PC-3 (cell line): Measurements from ENCODE around the gene EMP1. TPM values are rescaled to one million over a fixed set of nuclear protein-coding genes. Genes with fewer than 3 reads are reported as not detected.

Experiments
- ATAC-seq: fragments of 200-7000 bp; cut with Tn5 transposase; 2 replicates; pipeline ENCODE4 v1.9.1; 2020; ENCODE audit warnings: mild to moderate bottlenecking, moderate library complexity
- BruUV-seq: library from RNA; stranded (reverse); fragments of 400-500 nt; replicated peaks from 2 replicates; lab custom pipeline; 2021; lab: Mats Ljungman, UMichigan
- CTCF ChIA-PET: fragments of 300-600 bp; sonication (Branson Sonifier 250); formaldehyde crosslinking; loops from one replicate; lab custom pipeline; 2022; ENCODE audit warnings: antibody characterized with exemption; lab: Charles Lee
- POLR2A ChIA-PET: fragments of 300-600 bp; sonication (Branson Sonifier 250); formaldehyde crosslinking; loops from one replicate; lab custom pipeline; 2022; ENCODE audit warnings: antibody characterized with exemption; ENCODE audit not compliant: unreplicated experiment; lab: Charles Lee
- DNase-seq: peaks from one replicate; pipeline ENCODE4 v3.0.0-alpha.2; 2015
- H2AFZ ChIP-seq: fragments of 300-600 bp; sonication (generic); 2 replicates; pipeline ENCODE4 v1.6.0; 2016; ENCODE audit warnings: antibody characterized with exemption, low read length
- H3F3A ChIP-seq: fragments of 300-600 bp; sonication (generic); one replicate; pipeline ENCODE4 v1.6.0; 2017; ENCODE audit warnings: antibody characterized with exemption, low read length, control low read depth, mild to moderate bottlenecking; ENCODE audit not compliant: unreplicated experiment
- H3K27ac ChIP-seq: fragments of 300-600 bp; sonication (generic); 2 replicates; pipeline ENCODE4 v1.5.1; 2016; ENCODE audit warnings: mild to moderate bottlenecking, low read length
- H3K27me3 ChIP-seq: fragments of 300-600 bp; sonication (generic); 2 replicates; pipeline ENCODE4 v1.6.1; 2016; ENCODE audit warnings: low read length, mixed read lengths
- H3K36me3 ChIP-seq: fragments of 300-600 bp; sonication (generic); 2 replicates; pipeline ENCODE4 v1.6.1; 2016; ENCODE audit warnings: low read depth, mixed run types, low read length, mixed read lengths
- H3K4me1 ChIP-seq: fragments of 300-600 bp; sonication (generic); 2 replicates; pipeline ENCODE4 v1.5.1; 2016; ENCODE audit warnings: low read length; ENCODE audit not compliant: insufficient read depth
- H3K4me2 ChIP-seq: fragments of 300-600 bp; sonication (generic); 2 replicates; pipeline ENCODE4 v1.6.0; 2016; ENCODE audit warnings: low read length
- H3K4me3 ChIP-seq: fragments of 300-600 bp; sonication (generic); 2 replicates; pipeline ENCODE4 v1.5.1; 2016; ENCODE audit warnings: mild to moderate bottlenecking, low read length, mixed read lengths
- H3K79me2 ChIP-seq: fragments of 300-600 bp; sonication (generic); 2 replicates; pipeline ENCODE4 v1.6.1; 2017; ENCODE audit warnings: low read length, mixed read lengths
- H3K9ac ChIP-seq: fragments of 300-600 bp; sonication (generic); 2 replicates; pipeline ENCODE4 v1.6.0; 2016; ENCODE audit warnings: mild to moderate bottlenecking, low read length
- H3K9me2 ChIP-seq: fragments of 300-600 bp; sonication (generic); replicated peaks from 2 replicates; pipeline ENCODE4 v1.6.1; 2016; ENCODE audit warnings: mixed run types, low read length, mixed read lengths
- H3K9me3 ChIP-seq: fragments of 300-600 bp; sonication (generic); 2 replicates; pipeline ENCODE4 v1.6.1; 2016; ENCODE audit warnings: low read length, mixed read lengths
- H4K20me1 ChIP-seq: fragments of 300-600 bp; sonication (generic); 2 replicates; pipeline ENCODE4 v1.6.1; 2016; ENCODE audit warnings: low read length, mixed read lengths
- EZH2 ChIP-seq: fragments of 300-600 bp; sonication (generic); IDR thresholded peaks from one replicate; pipeline ENCODE4 v1.6.1; 2017; ENCODE audit warnings: antibody characterized with exemption, mild to moderate bottlenecking, low read length; ENCODE audit not compliant: unreplicated experiment
- EZH2phosphoT487 ChIP-seq: fragments of 300-600 bp; sonication (generic); IDR thresholded peaks from 2 replicates; pipeline ENCODE4 v1.6.1; 2018; ENCODE audit warnings: mild to moderate bottlenecking, antibody characterized with exemption, low read length, borderline replicate concordance
- intact Hi-C: fragments of 100-400 bp; cut with micrococcal nuclease; formaldehyde crosslinking; loops from 2 replicates; pipeline ENCODE4 v1.9.0; 2023
- total RNA-seq: library from RNA; depleted of rRNA; stranded (reverse); fragments of >200 nt; gene quantifications from 2 replicates; pipeline ENCODE4 v1.2.3, GENCODE V29; 2014
- TF ChIP-seq, protein P1 (sequence below): fragments of 300-600 bp; sonication (generic); conservative IDR thresholded peaks from 2 replicates; pipeline ENCODE4 v1.5.1; 2017; ENCODE audit warnings: antibody characterized with exemption, low read depth, mild to moderate bottlenecking, low read length

The EMP1 gene
- total RNA-seq, 1 experiment from 2014 or later, result 158 TPM

DNA sequence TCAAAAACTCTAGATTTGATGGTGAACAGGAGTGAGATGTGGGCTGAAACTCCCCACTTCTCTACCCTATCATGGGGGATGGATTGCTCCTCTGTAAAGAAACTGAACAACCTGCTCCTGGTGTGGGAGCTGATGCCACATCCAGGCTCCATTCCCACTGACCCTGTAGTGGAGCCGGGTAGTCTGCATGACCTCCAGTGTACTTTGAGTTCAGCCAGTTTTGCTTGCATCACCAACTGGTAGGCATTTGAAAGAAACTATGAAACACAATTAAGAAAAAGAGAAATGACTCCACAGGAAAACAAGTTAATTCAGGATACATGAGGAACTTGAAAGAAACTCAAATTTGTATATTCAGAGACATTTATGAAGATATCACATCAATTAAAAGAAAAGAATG, 27.3 kb upstream of the EMP1 start:
- H3K27ac ChIP-seq, result no peak overlapping the region
- no peak for ATAC-seq

DNA sequence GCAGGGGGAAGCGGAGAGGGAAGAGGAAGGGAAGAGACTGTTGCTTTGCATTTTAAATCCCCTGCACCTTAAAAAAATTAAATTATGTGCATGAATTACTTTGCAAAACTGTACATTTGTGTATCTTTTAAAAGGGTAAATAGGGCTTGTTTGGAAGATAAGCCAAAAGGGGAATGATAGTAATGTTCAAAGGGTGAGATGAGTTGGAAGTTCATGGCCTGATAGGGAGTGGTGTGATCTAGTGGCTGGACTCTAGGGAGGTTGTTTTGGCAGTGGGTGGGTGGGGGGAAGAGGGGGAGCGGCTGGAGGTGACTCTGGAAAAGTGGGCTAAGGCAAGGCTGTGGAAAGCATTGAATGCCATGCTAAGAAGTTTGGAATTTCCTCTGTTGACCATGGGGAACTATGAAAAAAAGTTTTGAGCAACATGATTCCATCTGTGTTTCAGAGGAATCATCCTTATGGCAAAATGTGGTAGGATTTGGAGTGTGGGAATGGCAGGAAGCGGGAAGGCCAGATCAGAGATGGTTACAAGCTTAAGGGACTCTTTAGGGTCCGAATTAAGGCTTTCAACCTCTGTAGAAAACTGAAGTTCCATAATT, 25.5 kb upstream of the EMP1 start:
- intact Hi-C loops, result loop anchor here (5.0 kb wide), 1 partner anchor 36 kb away; no protein-coding TSS in a partner anchor
- H3K9ac ChIP-seq, result no peak overlapping the region
- no peaks in the 10 kb centered on the region for H3K79me2 ChIP-seq
- no peak for ATAC-seq
- no TSS peak for BruUV-seq
- no peaks in the 10 kb centered on the region for H3F3A ChIP-seq
- H3K4me2 ChIP-seq, result no peak overlapping the region
- no peaks in the 10 kb centered on the region for H3K9me3 ChIP-seq
- no peak overlapping the region for H3K4me3 ChIP-seq
- POLR2A ChIA-PET, result no interaction called here
- TF ChIP-seq EZH2, result no peak
- no peak for TF ChIP-seq EZH2phosphoT487
- TF ChIP-seq, protein P1, sequence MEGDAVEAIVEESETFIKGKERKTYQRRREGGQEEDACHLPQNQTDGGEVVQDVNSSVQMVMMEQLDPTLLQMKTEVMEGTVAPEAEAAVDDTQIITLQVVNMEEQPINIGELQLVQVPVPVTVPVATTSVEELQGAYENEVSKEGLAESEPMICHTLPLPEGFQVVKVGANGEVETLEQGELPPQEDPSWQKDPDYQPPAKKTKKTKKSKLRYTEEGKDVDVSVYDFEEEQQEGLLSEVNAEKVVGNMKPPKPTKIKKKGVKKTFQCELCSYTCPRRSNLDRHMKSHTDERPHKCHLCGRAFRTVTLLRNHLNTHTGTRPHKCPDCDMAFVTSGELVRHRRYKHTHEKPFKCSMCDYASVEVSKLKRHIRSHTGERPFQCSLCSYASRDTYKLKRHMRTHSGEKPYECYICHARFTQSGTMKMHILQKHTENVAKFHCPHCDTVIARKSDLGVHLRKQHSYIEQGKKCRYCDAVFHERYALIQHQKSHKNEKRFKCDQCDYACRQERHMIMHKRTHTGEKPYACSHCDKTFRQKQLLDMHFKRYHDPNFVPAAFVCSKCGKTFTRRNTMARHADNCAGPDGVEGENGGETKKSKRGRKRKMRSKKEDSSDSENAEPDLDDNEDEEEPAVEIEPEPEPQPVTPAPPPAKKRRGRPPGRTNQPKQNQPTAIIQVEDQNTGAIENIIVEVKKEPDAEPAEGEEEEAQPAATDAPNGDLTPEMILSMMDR, result no peak
- no peaks in the 10 kb centered on the region for H3K36me3 ChIP-seq
- no peak overlapping the region for H3K27ac ChIP-seq
- no peaks in the 10 kb centered on the region for H4K20me1 ChIP-seq
- CTCF ChIA-PET, result no interaction called here
- H3K27me3 ChIP-seq, result no peaks in the 10 kb centered on the region
- no peak for DNase-seq
- H3K9me2 ChIP-seq, result no peaks in the 10 kb centered on the region
- H3K4me1 ChIP-seq, result peaks cover 63% of the 10 kb centered on the region
- H2AFZ ChIP-seq, result no peak overlapping the region

More for the DNA sequence above, 27.3 kb upstream of the EMP1 start:
- TF ChIP-seq EZH2phosphoT487 (no peak), EZH2 (no peak)
- TF ChIP-seq, protein P1, result no peak
- intact Hi-C loops, result no loop called here
- Histone ChIP-seq H3K27me3 (no peaks in the 10 kb centered on the region), H3F3A (no peaks in the 10 kb centered on the region), H3K4me1 (peaks cover 63% of the 10 kb centered on the region), H3K4me3 (no peak overlapping the region), H4K20me1 (no peaks in the 10 kb centered on the region), H3K9me3 (no peaks in the 10 kb centered on the region), H3K9ac (no peak overlapping the region), H3K36me3 (no peaks in the 10 kb centered on the region), H3K9me2 (no peaks in the 10 kb centered on the region), H3K79me2 (no peaks in the 10 kb centered on the region), H2AFZ (no peak overlapping the region), H3K4me2 (no peak overlapping the region)
- CTCF ChIA-PET, result interaction anchor here (0.7 kb wide), 1 partner anchor 68 kb away, joined by 5 read pairs; no protein-coding TSS in a partner anchor
- no TSS peak for BruUV-seq
- POLR2A ChIA-PET, result no interaction called here
- no peak for DNase-seq
